OCI-LY7 (cell line): ENCODE data around the gene LRRC28. TPM values are rescaled to one million over a fixed set of nuclear protein-coding genes. Genes with fewer than 3 reads are reported as not detected.

Experiments
- BruUV-seq: library from RNA; stranded (reverse); fragments of 400-500 nt; replicated peaks from 2 replicates; lab custom pipeline; 2021; lab: Mats Ljungman, UMichigan
- CTCF ChIA-PET: fragments of 300-600 bp; sonication (Branson Sonifier 250); formaldehyde crosslinking; loops from one replicate; lab custom pipeline; 2022; ENCODE audit warnings: antibody characterized with exemption; ENCODE audit not compliant: unreplicated experiment; lab: Charles Lee
- POLR2A ChIA-PET: fragments of 300-600 bp; sonication (Branson Sonifier 250); formaldehyde crosslinking; loops from one replicate; lab custom pipeline; 2022; ENCODE audit warnings: antibody characterized with exemption; lab: Charles Lee
- DNase-seq: peaks from one replicate; pipeline ENCODE4 v3.0.0-alpha.2; 2015; ENCODE audit warnings: low spot score
- H2AFZ ChIP-seq: fragments of 200-600 bp; sonication (generic), shearing (Covaris generic); 2 replicates; pipeline ENCODE4 v1.6.1; 2014; ENCODE audit warnings: mild to moderate bottlenecking, antibody characterized with exemption, low read length, moderate library complexity
- H3K27ac ChIP-seq: fragments of 200-600 bp; sonication (generic); 2 replicates; pipeline ENCODE4 v1.5.1; 2014; ENCODE audit warnings: mixed run types, low read depth, mild to moderate bottlenecking, moderate library complexity, low read length, inconsistent platforms; ENCODE audit not compliant: poor library complexity, severe bottlenecking
- H3K36me3 ChIP-seq: fragments of 200-600 bp; sonication (generic); 2 replicates; pipeline ENCODE4 v1.6.1; 2014; ENCODE audit warnings: mild to moderate bottlenecking, antibody characterized with exemption, low read length, moderate library complexity, mixed read lengths; ENCODE audit not compliant: insufficient read depth
- H3K4me1 ChIP-seq: fragments of 200-600 bp; sonication (generic); 2 replicates; pipeline ENCODE4 v1.5.1; 2014; ENCODE audit warnings: mild to moderate bottlenecking, low read length; ENCODE audit not compliant: insufficient read depth, poor library complexity, severe bottlenecking
- H3K4me2 ChIP-seq: fragments of 200-600 bp; sonication (generic); 2 replicates; pipeline ENCODE4 v1.6.1; 2014; ENCODE audit warnings: mild to moderate bottlenecking, low read length
- H3K4me3 ChIP-seq: fragments of 200-600 bp; sonication (generic); 2 replicates; pipeline ENCODE4 v1.5.1; 2014; ENCODE audit warnings: mild to moderate bottlenecking, low read depth, low read length; ENCODE audit not compliant: poor library complexity, severe bottlenecking
- H3K79me2 ChIP-seq: fragments of 200-600 bp; sonication (generic); 2 replicates; pipeline ENCODE4 v1.6.1; 2016; ENCODE audit warnings: low read depth, mild to moderate bottlenecking, low read length, moderate library complexity, mixed read lengths; ENCODE audit not compliant: insufficient read depth
- H3K9me2 ChIP-seq: fragments of 200-600 bp; sonication (generic); 2 replicates; pipeline ENCODE4 v1.6.1; 2016; ENCODE audit warnings: mild to moderate bottlenecking, low read length, mixed read lengths; ENCODE audit not compliant: insufficient read depth
- H3K9me3 ChIP-seq: fragments of 200-600 bp; sonication (generic); 2 replicates; pipeline ENCODE4 v1.6.1; 2014; ENCODE audit warnings: mild to moderate bottlenecking, mixed run types, low read length, mixed read lengths
- H4K20me1 ChIP-seq: fragments of 200-600 bp; sonication (generic); 2 replicates; pipeline ENCODE4 v1.6.1; 2014; ENCODE audit warnings: mild to moderate bottlenecking, antibody characterized with exemption, low read length, moderate library complexity, mixed read lengths; ENCODE audit not compliant: insufficient read depth
- CTCF ChIP-seq: fragments of 200-600 bp; sonication (generic); conservative IDR thresholded peaks from 2 replicates; pipeline ENCODE4 v1.5.1; 2014; ENCODE audit warnings: mild to moderate bottlenecking, antibody characterized with exemption, low read length, moderate library complexity, mixed read lengths
- EZH2phosphoT487 ChIP-seq: fragments of 200-600 bp; sonication (generic); IDR thresholded peaks from 2 replicates; pipeline ENCODE4 v1.6.1; 2018; ENCODE audit warnings: low read depth, borderline replicate concordance, mild to moderate bottlenecking, mixed run types, antibody characterized with exemption, low read length, moderate library complexity, mixed read lengths
- intact Hi-C: fragments of 100-400 bp; cut with micrococcal nuclease; formaldehyde crosslinking; loops from one replicate; pipeline ENCODE4 v1.10.0; 2022; ENCODE audit not compliant: unreplicated experiment
- total RNA-seq, 2 experiments: library from RNA; depleted of rRNA in 1 of 2; stranded (reverse); fragments of >200 nt in 1 of 2; shearing (Covaris generic) in 1 of 2; gene quantifications; 2 replicates each; pipeline ENCODE4 v1.2.3, GENCODE V29; 2014 to 2022

The LRRC28 gene
- total RNA-seq, 2 experiments from 2014 or later, result 25.7 to 30.2 TPM

GRCh38 chr15:99335508-99335907 is 84.2 kb downstream of the LRRC28 start:
- Histone ChIP-seq H2AFZ (no peak overlapping the region), H3K27ac (no peak overlapping the region), H3K36me3 (no peaks in the 10 kb centered on the region), H4K20me1 (no peaks in the 10 kb centered on the region), H3K9me3 (no peaks in the 10 kb centered on the region), H3K4me2 (no peak overlapping the region), H3K79me2 (no peaks in the 10 kb centered on the region), H3K9me2 (no peaks in the 10 kb centered on the region), H3K4me1 (no peaks in the 10 kb centered on the region), H3K4me3 (no peak overlapping the region)
- BruUV-seq, result no TSS peak
- ChIA-PET POLR2A (interaction anchor here (0.5 to 1.5 kb wide), 5 partner anchors 9 to 1675 kb away, joined by 3 to 5 read pairs (median 4); no protein-coding TSS in a partner anchor), CTCF (no interaction called here)
- TF ChIP-seq EZH2phosphoT487 (no peak), CTCF (no peak)
- DNase-seq, result no peak
- intact Hi-C loops, result no loop called here

DNA sequence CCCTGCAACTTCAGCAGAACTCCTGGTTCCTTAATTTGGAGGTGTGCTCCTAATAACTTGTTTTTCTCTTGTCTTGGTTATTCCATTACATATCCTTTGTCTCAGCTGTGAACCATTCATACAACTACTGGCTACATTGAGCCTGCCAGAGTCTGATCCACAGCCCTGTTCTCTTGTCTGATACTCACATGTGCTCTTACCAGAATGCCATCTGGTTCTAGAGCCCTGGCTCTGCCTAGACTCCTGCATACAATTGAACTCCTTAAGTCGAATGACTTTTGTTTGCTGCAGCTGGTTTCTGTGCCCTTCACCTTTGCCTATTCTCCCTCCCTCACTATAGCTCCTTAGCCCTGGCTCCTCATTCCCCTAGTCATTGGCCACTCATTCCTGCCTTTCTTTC is 85.5 kb downstream of the LRRC28 start:
- BruUV-seq, result no TSS peak
- Histone ChIP-seq H3K9me2 (no peaks in the 10 kb centered on the region), H3K4me1 (no peaks in the 10 kb centered on the region), H4K20me1 (no peaks in the 10 kb centered on the region), H3K79me2 (no peaks in the 10 kb centered on the region), H3K4me3 (no peak overlapping the region), H2AFZ (no peak overlapping the region), H3K36me3 (no peaks in the 10 kb centered on the region), H3K4me2 (no peak overlapping the region), H3K9me3 (no peaks in the 10 kb centered on the region), H3K27ac (no peak overlapping the region)
- no peak for DNase-seq
- TF ChIP-seq EZH2phosphoT487 (no peak), CTCF (no peak)
- CTCF ChIA-PET, result no interaction called here
- POLR2A ChIA-PET, result interaction anchor here (0.6 kb wide), 1 partner anchor 20 kb away, joined by 3 read pairs; no protein-coding TSS in a partner anchor
- intact Hi-C loops, result no loop called here

DNA sequence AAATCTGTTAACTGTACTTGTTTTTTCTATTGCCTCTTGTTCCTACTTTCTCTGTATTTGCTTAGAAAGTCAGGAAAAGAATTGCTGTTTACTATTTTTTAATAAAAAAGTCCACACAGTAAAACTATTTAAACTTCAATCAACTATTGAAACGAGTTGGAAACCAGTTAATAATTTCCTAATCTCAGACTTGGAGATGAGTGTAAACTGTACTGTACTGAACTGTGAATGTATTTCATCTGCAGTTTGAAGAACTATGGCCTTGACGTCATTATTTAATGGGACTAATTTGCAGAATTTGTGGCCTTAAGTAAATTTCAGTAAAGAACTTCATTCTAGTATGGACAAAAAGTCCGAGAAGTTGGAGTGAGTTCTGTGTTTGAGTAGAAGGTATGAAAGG is 89.1 kb downstream of the LRRC28 start:
- CTCF ChIA-PET, result no interaction called here
- Histone ChIP-seq H3K27ac (no peak overlapping the region), H3K4me2 (no peak overlapping the region), H3K4me3 (no peak overlapping the region), H3K36me3 (no peaks in the 10 kb centered on the region), H3K9me3 (no peaks in the 10 kb centered on the region), H3K79me2 (no peaks in the 10 kb centered on the region), H3K9me2 (no peaks in the 10 kb centered on the region), H4K20me1 (no peaks in the 10 kb centered on the region; the same call in 1 of the 2 replicates), H3K4me1 (no peaks in the 10 kb centered on the region), H2AFZ (no peak overlapping the region)
- BruUV-seq, result no TSS peak
- TF ChIP-seq EZH2phosphoT487 (no peak), CTCF (no peak)
- intact Hi-C loops, result no loop called here
- DNase-seq, result no peak
- POLR2A ChIA-PET, result interaction anchor here (0.6 to 0.7 kb wide), 2 partner anchors 103 to 355 kb away, joined by 4 to 5 read pairs; no protein-coding TSS in a partner anchor
